Measurements from ENCODE around the gene ELMOD3.
"Not testable (repeated sequence)": the region's sequence is repeated elsewhere in the genome, so short reads cannot be mapped to it uniquely, and the experiment has no call there.

ELMOD3 gene

DNA sequence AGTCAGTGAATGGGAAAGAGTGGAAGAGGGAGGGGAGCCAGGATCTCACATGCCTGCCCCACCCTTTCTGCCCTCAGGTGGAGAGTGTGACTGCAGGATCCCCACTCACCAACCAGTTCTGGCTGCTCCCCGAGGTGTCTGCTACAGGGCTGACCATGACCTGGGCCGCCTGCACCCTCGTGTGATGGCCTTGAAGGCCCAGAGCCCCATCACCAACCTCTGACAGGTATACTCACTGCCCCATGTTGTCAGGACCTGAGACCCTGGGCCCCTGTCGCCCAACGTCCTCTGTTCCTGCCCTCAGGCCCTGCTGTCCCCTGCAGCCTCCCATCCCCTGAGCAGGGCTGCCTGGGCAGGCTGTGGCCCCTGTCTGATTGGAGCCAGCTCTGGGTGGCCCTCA, 38.6 kb upstream of the ELMOD3 start:
- not testable (repeated sequence) for H2BK120ac ChIP-seq (ENCODE audit: insufficient read depth, low read length, poor library complexity); H3K4ac ChIP-seq (ENCODE audit: low read depth, low read length); H3K9me3 ChIP-seq (ENCODE audit: insufficient read depth, low read depth, low read length); H2AFZ ChIP-seq (ENCODE audit: insufficient read depth, low read length, poor library complexity); H3K23ac ChIP-seq (ENCODE audit: low read length); H4K8ac ChIP-seq (ENCODE audit: low read depth, low read length); H4K91ac ChIP-seq (ENCODE audit: low read depth, low read length); H4K12ac ChIP-seq (ENCODE audit: low read depth, low read length); H2BK12ac ChIP-seq (ENCODE audit: low read length); H3K4me2 ChIP-seq (ENCODE audit: low read length); H3K27ac ChIP-seq (ENCODE audit: low read depth, low read length); H3K14ac ChIP-seq (ENCODE audit: low read length); H3K4me3 ChIP-seq (ENCODE audit: low read depth, low read length); H3K79me2 ChIP-seq (ENCODE audit: control insufficient read depth, insufficient read depth, low read length, poor library complexity); H3K4me1 ChIP-seq (ENCODE audit: control insufficient read depth in 1 of 2, insufficient read depth in 2 of 2, low read length in 2 of 2); H2AK5ac ChIP-seq (ENCODE audit: low read length); H3K79me1 ChIP-seq (ENCODE audit: low read length); H3K18ac ChIP-seq (ENCODE audit: low read length); DNase-seq; H2BK5ac ChIP-seq (ENCODE audit: low read depth, low read length, poor library complexity); H3K27me3 ChIP-seq (ENCODE audit: insufficient read depth, low read length); H3K9ac ChIP-seq (ENCODE audit: low read length)
- no CpG with 5 or more reads among the region's 5 CpGs for WGBS (ENCODE audit: extremely low coverage, insufficient coverage, insufficient read length)
- H3K36me3 ChIP-seq (ENCODE audit: control insufficient read depth in 1 of 2, insufficient read depth in 2 of 2, low read length in 2 of 2): peaks cover 16 to 35% of the 10 kb centered on the region in 2 experiments

GRCh38 chr2:85318222-85319074, 36.1 kb upstream of the ELMOD3 start:
- WGBS (ENCODE audit: extremely low coverage, insufficient coverage, insufficient read length): no CpG with 5 or more reads among the region's 11 CpGs
- H3K27ac ChIP-seq (ENCODE audit: low read depth, low read length): no peak overlapping the region

DNA sequence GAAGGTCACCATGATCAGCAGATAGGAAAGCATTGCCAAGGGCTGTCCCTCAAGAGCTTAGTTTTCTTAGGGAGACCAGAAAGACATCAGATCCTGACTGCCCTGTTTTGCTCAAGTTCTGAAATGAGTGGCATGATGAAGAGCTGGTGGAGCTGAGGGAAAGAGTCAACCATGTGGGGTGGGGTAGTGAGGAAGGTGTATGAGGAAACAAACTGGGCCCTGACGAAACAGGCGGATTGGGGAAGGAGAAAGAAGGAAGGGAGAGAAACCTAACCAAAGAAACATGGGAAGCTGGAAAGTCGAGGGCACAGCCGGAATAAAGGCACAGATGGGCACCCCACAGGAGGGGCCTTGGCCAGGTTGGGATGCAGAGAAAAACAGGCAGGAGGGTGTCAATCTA, 34.8 kb upstream of the ELMOD3 start:
- no peak overlapping the region for H3K18ac ChIP-seq (ENCODE audit: low read length)
- no peak overlapping the region for H2AFZ ChIP-seq (ENCODE audit: insufficient read depth, low read length, poor library complexity)
- no peak overlapping the region for H4K12ac ChIP-seq (ENCODE audit: low read depth, low read length)
- no peak for DNase-seq
- no peak overlapping the region for H2BK12ac ChIP-seq (ENCODE audit: low read length)
- no peak overlapping the region for H3K4ac ChIP-seq (ENCODE audit: low read depth, low read length)
- H3K36me3 ChIP-seq (ENCODE audit: control insufficient read depth in 1 of 2, insufficient read depth in 2 of 2, low read length in 2 of 2): peaks cover 35 to 56% of the 10 kb centered on the region in 2 experiments
- H3K27ac ChIP-seq (ENCODE audit: low read depth, low read length): no peak overlapping the region
- H3K9me3 ChIP-seq (ENCODE audit: insufficient read depth, low read depth, low read length): peaks cover 2% of the 10 kb centered on the region
- WGBS (ENCODE audit: extremely low coverage, insufficient coverage, insufficient read length): no CpG with 5 or more reads among the region's 4 CpGs
- H4K91ac ChIP-seq (ENCODE audit: low read depth, low read length): no peak overlapping the region
- H2BK5ac ChIP-seq (ENCODE audit: low read depth, low read length, poor library complexity): no peak overlapping the region
- H3K14ac ChIP-seq (ENCODE audit: low read length): no peak overlapping the region
- H3K9ac ChIP-seq (ENCODE audit: low read length): no peak overlapping the region
- no peak overlapping the region for H3K23ac ChIP-seq (ENCODE audit: low read length)
- H3K4me2 ChIP-seq (ENCODE audit: low read length): no peak overlapping the region
- no peak overlapping the region for H4K8ac ChIP-seq (ENCODE audit: low read depth, low read length)
- H2BK120ac ChIP-seq (ENCODE audit: insufficient read depth, low read length, poor library complexity): no peak overlapping the region
- peaks cover 0 to 6% of the 10 kb centered on the region in 2 experiments for H3K4me1 ChIP-seq (ENCODE audit: control insufficient read depth in 1 of 2, insufficient read depth in 2 of 2, low read length in 2 of 2)
- H3K4me3 ChIP-seq (ENCODE audit: low read depth, low read length): no peak overlapping the region
- no peak overlapping the region for H2AK5ac ChIP-seq (ENCODE audit: low read length)
- H3K27me3 ChIP-seq (ENCODE audit: insufficient read depth, low read length): no peaks in the 10 kb centered on the region
- H3K79me2 ChIP-seq (ENCODE audit: control insufficient read depth, insufficient read depth, low read length, poor library complexity): no peaks in the 10 kb centered on the region
- no peaks in the 10 kb centered on the region for H3K79me1 ChIP-seq (ENCODE audit: low read length)

More at GRCh38 chr2:85318222-85319074, 36.1 kb upstream of the ELMOD3 start:
- no peak overlapping the region for H4K8ac ChIP-seq (ENCODE audit: low read depth, low read length)
- H4K12ac ChIP-seq (ENCODE audit: low read depth, low read length): no peak overlapping the region
- DNase-seq: peak; percentile 91 to 94
- no peak overlapping the region for H3K23ac ChIP-seq (ENCODE audit: low read length)
- peaks cover 2% of the 10 kb centered on the region for H3K9me3 ChIP-seq (ENCODE audit: insufficient read depth, low read depth, low read length)
- H2BK5ac ChIP-seq (ENCODE audit: low read depth, low read length, poor library complexity): no peak overlapping the region
- H3K4ac ChIP-seq (ENCODE audit: low read depth, low read length): no peak overlapping the region
- peaks cover 26 to 46% of the 10 kb centered on the region in 2 experiments for H3K36me3 ChIP-seq (ENCODE audit: control insufficient read depth in 1 of 2, insufficient read depth in 2 of 2, low read length in 2 of 2)
- H4K91ac ChIP-seq (ENCODE audit: low read depth, low read length): no peak overlapping the region
- H3K4me3 ChIP-seq (ENCODE audit: low read depth, low read length): no peak overlapping the region
- no peak overlapping the region for H3K4me2 ChIP-seq (ENCODE audit: low read length)
- peaks cover 0 to 6% of the 10 kb centered on the region in 2 experiments for H3K4me1 ChIP-seq (ENCODE audit: control insufficient read depth in 1 of 2, insufficient read depth in 2 of 2, low read length in 2 of 2)
- no peak overlapping the region for H2AK5ac ChIP-seq (ENCODE audit: low read length)
- no peaks in the 10 kb centered on the region for H3K79me2 ChIP-seq (ENCODE audit: control insufficient read depth, insufficient read depth, low read length, poor library complexity)
- no peak overlapping the region for H3K14ac ChIP-seq (ENCODE audit: low read length)
- H2BK12ac ChIP-seq (ENCODE audit: low read length): no peak overlapping the region
- no peak overlapping the region for H2BK120ac ChIP-seq (ENCODE audit: insufficient read depth, low read length, poor library complexity)
- no peak overlapping the region for H3K18ac ChIP-seq (ENCODE audit: low read length)
- no peaks in the 10 kb centered on the region for H3K79me1 ChIP-seq (ENCODE audit: low read length)
- H3K27me3 ChIP-seq (ENCODE audit: insufficient read depth, low read length): no peaks in the 10 kb centered on the region
- no peak overlapping the region for H2AFZ ChIP-seq (ENCODE audit: insufficient read depth, low read length, poor library complexity)
- H3K9ac ChIP-seq (ENCODE audit: low read length): no peak overlapping the region

DNA sequence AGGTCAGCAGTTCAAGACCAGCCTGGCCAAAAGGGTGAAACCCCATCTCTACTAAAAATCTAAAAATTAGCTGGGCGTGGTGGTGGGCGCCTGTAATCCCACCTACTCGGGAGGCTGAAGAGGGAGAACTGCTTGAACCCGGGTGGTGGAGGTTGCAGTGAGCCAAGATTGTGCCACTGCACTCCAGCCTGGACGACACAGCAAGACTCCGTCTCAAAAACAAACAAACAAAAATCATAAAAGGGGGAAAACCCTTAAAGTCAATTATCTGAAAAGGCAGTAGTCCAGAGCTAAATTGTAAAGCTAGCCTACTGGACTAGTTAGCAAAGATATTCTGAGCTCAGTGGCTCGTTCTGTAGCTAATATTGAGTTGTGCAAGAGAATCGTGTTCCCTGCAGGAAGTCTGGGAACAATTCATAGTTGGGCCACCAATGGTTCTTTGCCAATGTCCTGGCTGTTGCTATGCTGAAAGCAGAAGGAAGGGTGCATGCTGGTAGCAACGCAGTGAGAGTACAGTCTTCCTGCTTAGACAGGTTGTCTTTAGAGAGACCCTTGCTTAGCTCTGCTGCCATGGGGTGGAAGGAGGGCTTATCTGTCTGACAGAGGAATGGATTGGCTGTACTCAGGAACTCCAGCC, 31.1 kb upstream of the ELMOD3 start:
- Histone ChIP-seq H3K79me1 (ENCODE audit: low read length) (peaks cover 5% of the 10 kb centered on the region), H2BK5ac (ENCODE audit: low read depth, low read length, poor library complexity) (no peak overlapping the region), H3K4me3 (ENCODE audit: low read depth, low read length) (no peak overlapping the region), H2BK120ac (ENCODE audit: insufficient read depth, low read length, poor library complexity) (no peak overlapping the region), H4K91ac (ENCODE audit: low read depth, low read length) (no peak overlapping the region), H3K4ac (ENCODE audit: low read depth, low read length) (no peak overlapping the region), H2BK12ac (ENCODE audit: low read length) (no peak overlapping the region), H3K14ac (ENCODE audit: low read length) (no peak overlapping the region), H3K9ac (ENCODE audit: low read length) (no peak overlapping the region), H4K12ac (ENCODE audit: low read depth, low read length) (no peak overlapping the region), H3K4me2 (ENCODE audit: low read length) (no peak overlapping the region), H3K9me3 (ENCODE audit: insufficient read depth, low read depth, low read length) (no peaks in the 10 kb centered on the region), H3K36me3 (ENCODE audit: control insufficient read depth in 1 of 2, insufficient read depth in 2 of 2, low read length in 2 of 2) (peaks cover 29 to 38% of the 10 kb centered on the region in 2 experiments), H3K18ac (ENCODE audit: low read length) (no peak overlapping the region), H2AFZ (ENCODE audit: insufficient read depth, low read length, poor library complexity) (no peak overlapping the region), H3K79me2 (ENCODE audit: control insufficient read depth, insufficient read depth, low read length, poor library complexity) (peaks cover 12% of the 10 kb centered on the region), H3K27me3 (ENCODE audit: insufficient read depth, low read length) (no peaks in the 10 kb centered on the region), H2AK5ac (ENCODE audit: low read length) (no peak overlapping the region), H3K4me1 (ENCODE audit: control insufficient read depth in 1 of 2, insufficient read depth in 2 of 2, low read length in 2 of 2) (peaks cover 13 to 15% of the 10 kb centered on the region in 2 experiments), H3K27ac (ENCODE audit: low read depth, low read length) (no peak overlapping the region), H3K23ac (ENCODE audit: low read length) (no peak overlapping the region), H4K8ac (ENCODE audit: low read depth, low read length) (no peak overlapping the region)
- no peak for DNase-seq
- no CpG with 5 or more reads among the region's 9 CpGs for WGBS (ENCODE audit: extremely low coverage, insufficient coverage, insufficient read length)

All from trophoblast cell (in vitro differentiated cells and primary cell).